HL-60/S4 treated with phorbol 12-myristate 13-acetate at 8.2 ng/mL for 4 days and 3 days (cell line): ENCODE data around the gene EVPL.

Source experiments
- in situ Hi-C: fragments of 300-500 bp; cut with MboI; formaldehyde crosslinking; loops from 2 replicates; pipeline ENCODE4 v1.15.0; 2022; ENCODE audit warnings: low sequenced_read_pairs

Gene EVPL

DNA sequence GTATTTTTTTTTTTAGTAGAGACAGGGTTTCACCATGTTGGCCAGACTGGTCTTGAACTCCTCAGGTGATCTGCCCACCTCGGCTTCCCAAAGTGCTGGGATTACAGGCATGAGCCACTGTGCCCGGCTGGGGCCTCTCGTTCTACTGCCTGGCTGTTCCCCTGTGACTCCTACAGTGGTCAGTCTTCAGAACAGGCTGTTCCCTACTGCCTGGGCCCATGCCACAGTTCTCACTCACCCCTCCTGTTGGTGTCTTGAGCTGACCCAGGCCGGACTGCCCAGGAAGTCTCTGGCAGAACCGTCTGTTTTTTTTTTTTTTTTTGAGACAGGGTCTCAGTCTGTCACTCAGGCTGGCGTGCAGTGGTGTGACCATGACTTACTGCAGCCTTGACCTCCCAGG lies 23.2 kb downstream of the EVPL start:
- in situ Hi-C loops = loop anchor here (10.0 to 25.0 kb wide), 2 partner anchors 99 to 108 kb away; partner anchors contain the start of genes EXOC7 and MRPL38

DNA sequence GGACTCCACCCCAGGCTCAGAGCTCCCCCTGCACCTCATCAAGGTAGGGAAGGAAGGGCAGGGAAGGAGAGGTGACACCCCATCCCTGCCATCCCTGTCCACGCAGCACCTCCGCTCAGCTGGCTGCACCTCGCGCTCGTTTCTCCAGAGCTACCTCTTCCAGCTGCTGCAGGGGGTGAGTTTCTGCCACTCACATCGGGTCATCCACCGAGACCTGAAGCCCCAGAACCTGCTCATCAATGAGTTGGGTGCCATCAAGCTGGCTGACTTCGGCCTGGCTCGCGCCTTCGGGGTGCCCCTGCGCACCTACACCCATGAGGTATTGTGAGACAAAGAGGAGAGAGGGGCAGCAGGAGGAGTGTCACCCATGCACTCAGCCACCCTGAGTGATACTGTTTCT lies 25.0 kb downstream of the EVPL start:
- in situ Hi-C loops = loop anchor here (10.0 to 25.0 kb wide), 2 partner anchors 97 to 110 kb away; partner anchors contain the start of genes EXOC7 and MRPL38

DNA sequence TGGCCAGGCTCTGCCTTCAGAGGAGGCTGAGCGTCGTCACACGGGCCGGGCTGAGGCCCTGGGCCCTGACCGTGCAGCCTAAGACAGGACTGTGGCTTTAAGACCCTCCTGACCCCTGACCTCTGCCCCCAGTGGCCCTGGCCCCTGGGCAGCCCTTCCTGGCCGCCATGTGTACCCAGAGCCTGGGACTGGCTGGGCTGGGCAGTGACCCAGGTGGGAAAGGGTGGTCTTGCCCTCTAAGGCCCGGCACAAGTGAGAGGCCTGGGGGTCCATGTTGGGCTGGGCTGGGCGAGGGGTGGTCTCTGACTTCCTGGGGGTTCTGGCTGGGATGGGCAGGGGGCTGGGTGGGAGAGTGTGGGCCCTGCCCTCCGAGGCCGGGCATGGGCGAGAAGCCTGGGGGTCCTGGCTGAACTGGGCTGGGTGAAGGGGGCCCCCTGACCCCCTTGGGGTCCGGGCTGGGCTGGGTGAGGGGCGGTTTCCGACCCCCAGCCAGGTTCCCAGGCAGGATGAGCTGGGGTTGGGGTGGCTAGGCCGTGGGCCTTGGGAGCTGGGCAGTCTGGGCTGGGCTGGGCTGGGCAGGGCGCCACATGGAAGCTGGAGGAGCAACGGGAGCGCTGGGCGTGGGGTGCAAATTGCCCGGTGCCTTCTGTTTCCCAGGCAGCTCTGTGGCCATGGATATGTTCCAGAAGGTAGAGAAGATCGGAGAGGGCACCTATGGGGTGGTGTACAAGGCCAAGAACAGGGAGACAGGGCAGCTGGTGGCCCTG lies 26.2 kb downstream of the EVPL start, which contains the start of gene CDK3:
Gene CDK3 (plus strand): TSS at position 101 of the 767 bp plus-strand sequence. CDS start 571 bp downstream, at position 672.
- in situ Hi-C loops = loop anchor here (10.0 to 25.0 kb wide), 2 partner anchors 96 to 111 kb away; partner anchors contain the start of genes EXOC7 and MRPL38

DNA sequence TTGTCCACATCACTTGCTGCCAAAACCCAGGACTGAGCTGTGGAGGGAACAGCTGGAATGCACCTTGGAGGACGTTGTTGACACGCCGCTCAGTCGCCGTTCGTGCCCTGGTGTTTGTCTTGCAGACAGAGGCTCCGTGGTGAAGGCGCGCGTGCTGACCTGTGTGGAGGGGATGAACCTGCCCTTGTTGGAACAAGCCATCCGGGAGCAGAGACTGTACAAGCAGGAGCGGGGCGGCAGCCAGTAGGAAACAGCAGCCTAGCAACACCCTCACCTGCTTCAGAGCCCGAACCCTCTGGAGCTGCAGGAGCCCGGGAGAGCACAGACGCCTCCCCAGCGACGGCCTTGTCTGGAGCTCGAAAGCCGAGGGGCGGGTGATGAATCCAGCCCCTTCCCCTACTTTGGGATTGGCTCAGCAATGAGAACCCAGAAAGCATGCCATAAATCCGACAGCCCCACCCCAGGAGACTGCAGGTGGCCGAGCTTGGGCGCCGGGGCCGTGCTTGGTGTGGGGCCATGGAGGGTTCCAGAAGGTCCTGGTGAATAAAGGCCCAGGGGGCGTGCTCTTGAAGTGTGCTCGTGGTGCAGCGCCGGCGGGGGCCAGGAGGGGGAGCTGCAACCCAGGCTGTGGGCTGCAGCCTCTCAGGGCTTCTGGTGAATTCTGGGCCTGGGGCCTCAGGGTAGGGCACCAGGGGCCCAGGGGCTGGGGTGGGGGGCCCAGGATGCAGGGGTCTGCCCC lies 26.9 kb downstream of the EVPL start:
- in situ Hi-C loops = loop anchor here (10.0 to 25.0 kb wide), 2 partner anchors 95 to 112 kb away; partner anchors contain the start of genes EXOC7 and MRPL38

DNA sequence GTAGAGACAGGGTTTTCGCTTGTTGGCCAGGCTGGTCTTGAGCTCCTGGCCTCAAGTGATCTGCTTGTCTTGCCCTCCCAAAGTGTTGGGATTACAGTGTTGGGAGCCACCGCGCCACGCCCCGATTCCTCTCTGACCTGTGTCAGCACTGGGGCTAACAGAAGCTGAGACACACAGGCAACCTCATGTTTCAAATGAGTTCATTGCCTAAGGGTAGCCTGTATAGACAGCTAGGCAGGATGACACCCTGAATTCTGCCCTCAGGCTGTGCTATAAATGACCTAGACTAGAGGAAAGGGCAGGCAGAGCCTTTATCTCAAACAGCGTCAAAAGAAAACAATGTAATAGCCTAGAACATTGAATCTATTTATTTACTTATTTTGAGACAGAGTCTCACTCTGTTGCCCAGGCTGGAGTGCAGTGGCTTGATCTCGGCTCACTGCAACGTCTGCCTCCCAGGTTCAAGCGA lies 28.7 kb downstream of the EVPL start:
- in situ Hi-C loops = no loop called here

DNA sequence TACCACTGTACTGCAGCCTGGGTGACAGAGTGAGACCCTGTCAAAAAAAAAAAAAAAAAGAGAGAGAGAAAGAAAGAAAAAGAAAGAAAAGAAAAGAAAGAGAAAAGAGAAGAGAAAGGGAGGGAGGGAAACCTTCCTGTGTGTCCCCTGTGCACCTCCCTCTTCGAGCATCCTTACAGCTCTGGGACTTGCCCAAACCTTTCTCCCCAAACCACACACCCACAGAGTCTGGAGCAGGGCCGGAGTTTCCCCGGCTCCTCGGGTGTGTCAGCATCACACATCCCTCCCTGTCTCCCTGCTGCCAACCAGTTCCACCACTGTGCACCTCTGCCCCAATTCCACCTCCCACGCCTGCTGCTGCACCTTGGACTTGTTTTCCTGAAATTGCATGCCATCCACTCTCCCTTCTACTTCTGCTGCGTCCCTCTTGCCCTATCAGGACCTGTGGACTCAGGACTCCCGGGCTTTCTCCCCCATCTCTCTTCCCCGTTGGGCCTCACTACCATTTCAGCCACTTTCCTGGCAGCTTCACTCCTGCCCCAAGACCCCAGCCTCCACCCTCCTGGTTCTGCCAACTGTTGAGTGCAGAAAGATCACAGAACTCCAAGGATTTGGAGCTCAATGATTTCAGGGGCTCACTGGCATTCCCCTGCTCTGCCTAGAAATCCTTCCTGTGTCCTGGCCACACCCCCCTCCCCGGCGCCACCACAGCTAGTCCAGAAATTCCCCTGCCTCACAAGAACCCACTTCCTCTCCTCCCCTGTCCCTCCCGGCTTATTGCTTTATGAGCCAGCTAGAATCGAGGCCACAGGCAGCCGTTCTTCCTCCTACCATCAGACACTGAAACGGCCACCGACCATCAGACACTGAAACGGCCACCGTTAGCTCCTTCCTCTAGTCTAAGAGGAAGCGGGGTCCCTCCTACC lies 30.2 kb downstream of the EVPL start:
- in situ Hi-C loops = no loop called here

DNA sequence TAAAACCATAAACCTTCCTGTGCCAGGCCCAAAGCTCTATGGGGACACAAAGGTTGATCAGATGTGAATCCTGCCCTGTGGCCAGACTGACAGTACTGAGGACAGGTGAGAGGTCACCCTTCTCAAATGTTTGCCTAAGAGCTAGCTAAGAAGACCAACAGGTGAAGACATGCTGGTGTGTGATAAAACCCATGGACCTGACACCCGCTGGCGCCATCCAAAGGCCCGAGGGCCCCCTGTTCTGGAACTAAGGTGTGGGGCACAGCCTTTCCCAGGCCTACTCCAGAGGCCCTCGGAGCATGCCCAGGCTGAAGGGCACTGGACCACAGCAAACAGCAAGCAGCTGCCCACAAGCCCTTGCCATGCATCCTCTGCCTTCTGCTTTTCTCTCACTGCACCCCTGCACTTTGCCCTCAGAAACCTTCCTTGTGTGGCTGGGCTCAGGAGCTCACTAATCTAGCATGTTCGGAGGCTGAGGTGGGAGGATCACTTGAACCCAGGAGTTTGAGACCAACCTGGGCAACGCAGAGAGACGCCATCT lies 31.7 kb downstream of the EVPL start:
- in situ Hi-C loops = no loop called here

DNA sequence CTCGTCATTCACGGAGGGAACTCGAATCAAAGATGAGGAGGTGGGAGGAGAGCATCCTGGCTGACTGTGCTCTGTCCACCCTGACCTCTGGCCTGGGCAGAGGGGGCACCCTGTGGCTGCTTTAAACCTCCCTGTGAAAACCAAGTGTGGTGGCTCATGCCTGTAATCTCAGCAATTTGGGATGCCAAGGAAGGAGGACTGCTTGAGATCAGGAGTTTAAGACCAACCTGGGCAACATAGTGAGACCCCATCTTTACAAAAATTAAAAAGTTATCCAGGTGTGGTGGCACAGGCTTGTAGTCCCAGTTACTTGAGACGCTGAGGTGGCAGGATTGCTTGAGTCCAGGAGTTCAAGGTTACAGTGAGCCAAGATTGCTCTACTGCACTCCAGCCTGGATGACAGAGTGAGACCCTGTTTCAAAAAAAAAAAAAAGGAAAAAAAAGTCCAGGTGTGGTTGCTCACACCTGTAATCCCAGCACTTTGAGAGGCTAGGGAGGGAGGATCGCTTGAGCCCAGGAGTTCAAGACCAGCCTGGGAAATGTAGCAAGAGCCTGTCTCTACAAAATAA lies 32.2 kb downstream of the EVPL start:
- in situ Hi-C loops = no loop called here

DNA sequence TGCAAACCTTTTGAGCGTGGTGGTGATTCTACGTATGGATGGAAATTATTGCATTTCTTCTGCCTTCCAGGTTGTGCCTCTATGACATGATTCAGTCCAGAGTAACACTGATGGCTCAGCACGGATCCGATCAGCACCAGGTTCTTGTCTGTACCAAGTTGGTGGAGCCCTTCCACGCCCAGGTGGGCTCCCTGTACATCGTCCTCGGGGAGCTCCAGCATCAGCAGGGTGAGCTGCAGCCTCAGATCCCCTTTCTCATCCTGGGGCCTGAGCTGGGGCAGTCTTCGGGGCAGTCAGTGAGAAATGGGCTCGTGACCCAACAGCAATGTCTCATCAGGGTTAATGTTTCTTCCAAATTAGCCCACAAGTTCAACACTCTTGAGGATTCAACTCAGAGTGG lies 35.7 kb downstream of the EVPL start:
- in situ Hi-C loops = no loop called here

DNA sequence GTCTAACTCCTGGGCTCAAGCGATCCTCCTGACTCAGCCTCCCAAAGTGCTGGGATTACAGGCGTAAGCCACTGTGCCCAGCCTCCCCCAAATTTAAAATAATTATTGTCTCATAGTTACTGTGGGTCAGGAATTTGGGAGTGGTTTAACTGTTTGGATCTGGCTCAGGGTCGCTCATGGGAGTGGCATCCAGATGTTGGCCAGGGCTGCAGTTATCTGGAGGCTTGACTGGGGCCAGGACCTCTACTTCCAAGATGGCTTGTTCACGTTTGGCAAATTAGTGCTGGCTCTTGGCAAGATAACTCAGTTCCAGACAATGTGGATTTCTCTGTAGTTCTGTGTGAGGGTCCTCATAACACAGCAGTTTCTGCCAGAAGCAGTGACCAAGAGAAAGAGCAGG lies 40.1 kb downstream of the EVPL start:
- in situ Hi-C loops = no loop called here

DNA sequence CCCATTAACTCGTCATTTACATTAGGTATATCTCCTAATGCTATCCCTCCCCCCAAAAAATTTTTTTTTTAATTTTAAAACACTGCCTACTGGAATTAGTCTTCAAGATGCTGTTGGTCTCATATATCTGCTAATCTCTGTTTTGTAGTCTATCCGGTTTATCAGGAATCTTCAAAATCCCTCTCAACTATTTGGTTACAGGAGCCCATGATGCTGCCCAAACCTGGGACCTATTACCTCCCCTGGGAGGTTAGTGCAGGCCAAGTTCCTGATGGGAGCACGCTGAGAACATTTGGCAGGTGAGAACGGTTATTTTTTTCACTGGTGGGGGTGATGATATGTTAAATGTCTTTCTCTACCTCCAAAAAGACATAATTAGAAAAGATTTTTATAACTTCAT lies 41.1 kb downstream of the EVPL start:
- in situ Hi-C loops = no loop called here

DNA sequence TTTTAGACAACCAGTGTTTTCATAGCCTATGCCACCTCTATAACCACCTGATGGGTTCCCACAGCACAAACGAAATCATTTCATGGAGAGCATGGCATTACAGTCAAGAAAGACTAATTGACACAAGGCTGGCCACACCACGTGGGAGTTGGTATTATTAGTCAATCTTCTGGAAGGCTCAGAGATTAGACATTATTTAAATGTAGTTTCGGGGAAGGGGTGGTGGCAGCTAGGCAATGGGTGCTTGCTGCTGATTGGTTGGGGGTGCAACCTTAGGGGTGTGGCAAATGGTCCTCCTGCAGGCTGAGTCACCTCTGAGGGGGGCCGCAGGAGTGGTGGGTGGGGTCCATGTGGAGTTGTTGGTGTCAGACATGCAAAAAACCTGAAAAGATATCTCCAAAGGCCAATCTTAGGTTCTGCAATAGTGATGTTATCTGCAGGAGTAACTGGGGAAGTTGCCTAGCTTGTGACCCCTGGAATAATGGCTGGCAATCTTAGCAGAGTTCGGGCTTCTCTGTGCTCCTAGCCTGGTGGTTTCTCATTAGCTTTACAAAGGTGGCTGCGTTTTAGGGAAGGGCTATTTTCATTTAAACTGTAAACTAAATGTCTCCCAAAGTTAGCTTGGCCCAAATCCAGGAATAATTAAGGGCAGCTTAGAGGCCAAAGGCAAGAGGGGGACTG lies 43.5 kb downstream of the EVPL start:
- in situ Hi-C loops = no loop called here

DNA sequence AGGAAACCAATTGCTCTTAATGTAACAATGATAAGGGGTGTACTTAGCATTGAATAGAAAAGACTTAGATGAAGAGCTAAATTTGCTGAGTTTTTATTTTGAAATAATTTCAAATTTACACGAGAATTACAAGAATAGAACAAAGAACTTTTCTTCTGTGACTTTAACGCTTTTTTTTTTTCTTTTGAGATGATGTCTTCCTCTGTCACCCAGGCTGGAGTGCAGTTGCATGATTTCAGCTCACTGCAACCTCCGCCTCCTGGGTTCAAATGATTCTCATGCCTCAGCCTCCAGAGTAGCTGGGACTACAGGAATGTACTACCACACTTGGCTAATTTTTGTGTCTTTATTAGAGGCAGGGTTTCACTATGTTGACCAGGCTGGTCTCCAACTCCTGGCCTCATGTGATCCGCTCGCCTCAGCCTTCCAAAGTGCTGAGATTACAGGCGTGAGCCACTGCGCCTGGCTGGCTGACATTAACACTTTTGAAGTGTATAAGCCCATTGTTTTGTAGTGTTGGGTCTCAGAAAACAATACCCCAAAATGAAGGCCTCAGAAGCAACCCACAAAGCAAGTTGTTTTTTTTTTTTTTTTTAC lies 46.0 kb downstream of the EVPL start:
- in situ Hi-C loops = no loop called here

DNA sequence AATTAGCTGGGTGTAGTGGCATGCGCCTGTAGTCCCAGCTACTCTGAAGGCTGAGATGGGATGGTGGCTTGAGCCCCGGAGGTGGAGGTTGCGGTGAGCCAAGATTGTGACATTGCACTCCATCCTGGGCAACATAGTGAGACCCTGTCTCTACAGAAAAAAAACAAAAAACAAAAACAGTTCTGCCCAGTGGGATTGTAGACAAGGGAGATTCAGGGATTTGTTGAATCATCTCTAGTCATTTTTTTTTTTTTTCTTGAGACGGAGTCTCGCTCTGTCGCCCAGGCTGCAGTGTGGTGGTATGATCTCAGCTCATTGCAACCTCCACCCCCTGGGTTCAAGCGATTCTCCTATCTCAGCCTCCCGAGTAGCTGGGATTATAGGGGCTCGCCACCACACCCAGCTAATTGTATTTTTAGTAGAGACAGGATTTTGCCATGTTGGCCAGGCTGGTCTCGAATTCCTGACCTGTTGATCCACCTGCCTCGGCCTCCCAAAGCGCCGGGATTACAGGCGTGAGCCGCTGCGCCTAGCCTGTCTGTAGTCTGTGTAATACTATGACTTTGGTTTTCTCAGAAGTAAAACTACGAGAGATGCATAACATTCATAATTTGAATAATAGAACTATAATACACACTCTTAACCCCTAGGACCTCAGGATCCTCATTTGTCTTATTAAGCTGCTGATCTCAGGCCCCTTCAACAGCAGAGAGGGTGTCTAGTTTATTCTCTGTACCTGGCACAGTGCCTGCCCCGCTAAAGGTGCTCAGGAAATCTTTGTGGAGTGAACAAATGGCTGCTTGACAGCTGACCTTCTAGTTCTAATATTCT lies 46.7 kb downstream of the EVPL start:
- in situ Hi-C loops = no loop called here

DNA sequence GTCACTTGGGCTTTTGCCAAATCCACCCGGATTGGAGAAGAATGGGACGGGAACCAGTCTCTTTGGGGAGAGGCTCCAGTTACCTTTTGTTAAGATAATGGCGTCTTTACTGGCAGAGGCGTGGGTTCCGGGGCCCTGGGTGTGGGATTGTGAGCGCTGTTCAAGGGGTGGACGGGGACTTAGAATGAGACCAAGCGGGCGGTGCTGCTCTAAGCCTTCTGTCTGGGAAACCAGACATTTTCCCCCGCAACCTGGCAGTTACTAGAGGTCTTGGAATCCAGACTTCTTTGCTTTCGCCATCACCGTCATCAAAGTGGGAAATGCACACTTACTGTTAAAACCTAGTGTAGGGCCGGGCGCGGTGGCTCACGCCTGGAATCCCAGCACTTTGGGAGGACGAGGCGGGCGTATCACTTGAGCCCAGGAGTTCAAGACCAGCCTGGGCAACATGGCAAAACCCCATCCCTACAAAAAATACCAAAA lies 47.4 kb downstream of the EVPL start:
- in situ Hi-C loops = no loop called here

DNA sequence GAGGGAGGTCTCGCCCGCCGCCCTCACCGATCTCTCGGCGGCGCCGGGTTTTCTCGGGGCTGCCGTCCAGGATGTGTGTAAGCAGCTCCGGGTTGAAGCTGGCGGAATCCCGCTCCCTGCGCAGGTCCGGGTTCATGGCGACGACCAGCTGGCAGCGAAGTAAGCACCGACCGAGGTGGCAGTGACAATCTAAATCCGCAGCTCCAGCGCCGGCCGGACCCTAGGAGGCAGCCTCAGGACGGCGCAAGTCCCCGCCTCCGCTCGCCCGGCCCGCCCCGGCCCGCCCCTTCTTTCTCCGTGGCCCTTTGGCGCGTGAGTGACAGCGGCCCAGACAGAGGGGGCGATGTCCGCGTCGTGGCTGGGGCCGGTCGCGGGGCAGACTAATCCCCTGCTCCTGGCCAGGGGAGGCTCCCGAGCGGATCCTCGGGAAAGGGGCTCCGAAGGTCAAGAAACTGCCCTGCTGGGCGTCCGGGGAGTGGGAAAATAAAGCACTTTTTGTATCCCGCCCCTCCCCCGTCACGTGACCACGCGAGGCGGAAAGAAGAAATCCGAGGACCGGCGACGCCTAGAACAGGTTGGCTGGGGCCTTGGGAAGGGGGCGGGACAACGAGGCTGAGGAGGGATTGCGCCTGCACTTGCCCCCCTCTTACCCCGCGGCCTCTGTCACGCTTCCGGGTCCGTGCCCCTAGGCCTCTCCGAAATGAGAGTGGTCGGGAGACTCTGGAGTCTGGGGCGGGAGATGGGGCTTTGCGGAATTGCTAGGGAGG lies 48.0 kb downstream of the EVPL start, which contains the start of the genes ACOX1 and TEN1:
Gene ACOX1 (minus strand): TSS at position 229 of the 767 bp plus-strand sequence. CDS start 93 bp downstream, at position 136.
Gene TEN1 (plus strand): TSS at position 303 of the 767 bp plus-strand sequence. CDS start 6,953 bp downstream, outside the sequence.
- in situ Hi-C loops = no loop called here
